Lower lobe of right lung (tissue), 2 donors: ENCODE results near the gene RFX6. TPM values are rescaled to one million over a fixed set of nuclear protein-coding genes. Genes with fewer than 3 reads are reported as not detected.
"Not testable (repeated sequence)": the region's sequence is repeated elsewhere in the genome, so short reads cannot be mapped to it uniquely, and the experiment has no call there.

Experiments used
- ATAC-seq, 2 donors: fragments of 200-7000 bp; cut with Tn5 transposase; one replicate each; pipeline ENCODE4 v1.9.1; 2020 to 2022; ENCODE audit warnings: mild to moderate bottlenecking in 2 of 2, moderate library complexity in 2 of 2
- DNase-seq: peaks from one replicate; pipeline ENCODE4 v3.0.0-alpha.2; 2020
- H3K27ac ChIP-seq: fragments of 200-600 bp; one replicate; pipeline ENCODE4 v1.8.0; 2022
- H3K27me3 ChIP-seq: fragments of 200-600 bp; one replicate; pipeline ENCODE4 v1.8.0; 2022; ENCODE audit warnings: low read depth
- H3K36me3 ChIP-seq: fragments of 200-600 bp; one replicate; pipeline ENCODE4 v1.8.0; 2022; ENCODE audit warnings: mild to moderate bottlenecking
- H3K4me1 ChIP-seq: fragments of 200-600 bp; one replicate; pipeline ENCODE4 v1.8.0; 2022
- H3K4me3 ChIP-seq: fragments of 200-600 bp; one replicate; pipeline ENCODE4 v1.8.0; 2022; ENCODE audit warnings: mild to moderate bottlenecking
- H3K9me3 ChIP-seq: fragments of 200-600 bp; one replicate; pipeline ENCODE4 v1.8.0; 2022
- intact Hi-C: fragments of 100-400 bp; cut with DNase I; formaldehyde crosslinking; loops from one replicate; pipeline ENCODE4 v1.11.0; 2022
- long read RNA-seq: library from polyadenylated mRNA; unstranded; transcript quantifications from one replicate; pipeline ENCODE4 v2.0.0, GENCODE V29; 2021
- total RNA-seq: library from RNA; stranded (reverse); fragmentation: NEBNext Ultra II Directional; extraction: Animal tissue kit (Norgen Biotek cat#: 25700); gene quantifications from one replicate; pipeline ENCODE4 v1.2.1, GENCODE V29; 2021
- TF ChIP-seq, protein P1 (sequence below): fragments of 200-600 bp; IDR thresholded peaks from one replicate; pipeline ENCODE4 v1.8.0; 2022; ENCODE audit warnings: antibody characterized with exemption, mild to moderate bottlenecking
- donor health status: DM: no; HTN: yes; CAD: no; lungs with severe emphysema.

The RFX6 gene, protein sequence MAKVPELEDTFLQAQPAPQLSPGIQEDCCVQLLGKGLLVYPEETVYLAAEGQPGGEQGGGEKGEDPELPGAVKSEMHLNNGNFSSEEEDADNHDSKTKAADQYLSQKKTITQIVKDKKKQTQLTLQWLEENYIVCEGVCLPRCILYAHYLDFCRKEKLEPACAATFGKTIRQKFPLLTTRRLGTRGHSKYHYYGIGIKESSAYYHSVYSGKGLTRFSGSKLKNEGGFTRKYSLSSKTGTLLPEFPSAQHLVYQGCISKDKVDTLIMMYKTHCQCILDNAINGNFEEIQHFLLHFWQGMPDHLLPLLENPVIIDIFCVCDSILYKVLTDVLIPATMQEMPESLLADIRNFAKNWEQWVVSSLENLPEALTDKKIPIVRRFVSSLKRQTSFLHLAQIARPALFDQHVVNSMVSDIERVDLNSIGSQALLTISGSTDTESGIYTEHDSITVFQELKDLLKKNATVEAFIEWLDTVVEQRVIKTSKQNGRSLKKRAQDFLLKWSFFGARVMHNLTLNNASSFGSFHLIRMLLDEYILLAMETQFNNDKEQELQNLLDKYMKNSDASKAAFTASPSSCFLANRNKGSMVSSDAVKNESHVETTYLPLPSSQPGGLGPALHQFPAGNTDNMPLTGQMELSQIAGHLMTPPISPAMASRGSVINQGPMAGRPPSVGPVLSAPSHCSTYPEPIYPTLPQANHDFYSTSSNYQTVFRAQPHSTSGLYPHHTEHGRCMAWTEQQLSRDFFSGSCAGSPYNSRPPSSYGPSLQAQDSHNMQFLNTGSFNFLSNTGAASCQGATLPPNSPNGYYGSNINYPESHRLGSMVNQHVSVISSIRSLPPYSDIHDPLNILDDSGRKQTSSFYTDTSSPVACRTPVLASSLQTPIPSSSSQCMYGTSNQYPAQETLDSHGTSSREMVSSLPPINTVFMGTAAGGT
- total RNA-seq, result not detected
- long read RNA-seq, result 0 reads

DNA sequence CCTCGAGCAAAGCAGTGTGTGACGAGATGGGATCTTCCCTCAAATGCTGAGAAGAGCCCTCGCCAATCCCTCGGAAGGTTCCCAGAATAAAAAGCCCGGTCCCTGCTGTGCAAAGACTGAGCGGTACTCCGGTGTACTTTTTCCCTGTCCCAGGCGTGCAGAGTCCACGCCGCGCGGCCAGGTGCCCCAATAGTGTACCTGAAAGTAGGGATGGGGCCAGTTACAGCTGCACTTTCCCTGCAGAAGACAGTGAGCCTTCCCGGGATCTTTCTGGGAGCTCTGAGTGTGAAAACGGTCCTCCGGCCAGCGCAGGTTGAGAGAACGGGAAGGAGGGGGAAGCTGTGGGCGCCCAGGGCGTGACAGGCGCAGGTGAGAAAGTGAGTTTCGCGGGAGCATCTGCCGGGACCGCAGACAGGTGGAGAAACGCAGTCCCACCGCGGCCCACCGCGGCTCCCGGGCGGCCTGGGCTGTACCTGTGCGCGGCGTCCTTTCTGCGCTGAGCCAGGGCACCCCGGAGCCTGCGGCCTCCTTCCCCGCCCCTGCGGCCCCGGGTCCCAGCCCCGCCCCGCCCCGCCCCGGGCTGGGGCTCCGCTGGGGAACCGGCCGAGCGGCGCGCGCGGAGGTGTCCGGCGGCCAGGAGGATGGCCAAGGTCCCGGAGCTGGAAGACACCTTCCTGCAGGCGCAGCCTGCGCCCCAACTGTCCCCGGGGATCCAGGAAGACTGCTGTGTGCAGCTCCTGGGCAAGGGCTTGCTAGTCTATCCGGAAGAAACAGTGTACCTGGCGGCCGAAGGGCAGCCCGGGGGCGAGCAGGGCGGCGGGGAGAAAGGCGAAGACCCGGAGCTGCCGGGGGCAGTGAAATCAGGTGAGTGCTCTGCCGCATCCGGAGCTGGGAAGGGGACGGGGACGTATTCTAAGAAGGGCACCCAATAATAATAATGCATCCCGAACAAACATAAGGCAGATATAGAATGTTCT, at the start of gene RFX6:
RFX6 (plus strand) TSS at position 608 of the 977 bp plus-strand sequence; CDS start at position 642, 34 bp downstream.
- ATAC-seq (peak; percentile 80 to 92), DNase-seq (no peak)
- TF ChIP-seq, protein P1, sequence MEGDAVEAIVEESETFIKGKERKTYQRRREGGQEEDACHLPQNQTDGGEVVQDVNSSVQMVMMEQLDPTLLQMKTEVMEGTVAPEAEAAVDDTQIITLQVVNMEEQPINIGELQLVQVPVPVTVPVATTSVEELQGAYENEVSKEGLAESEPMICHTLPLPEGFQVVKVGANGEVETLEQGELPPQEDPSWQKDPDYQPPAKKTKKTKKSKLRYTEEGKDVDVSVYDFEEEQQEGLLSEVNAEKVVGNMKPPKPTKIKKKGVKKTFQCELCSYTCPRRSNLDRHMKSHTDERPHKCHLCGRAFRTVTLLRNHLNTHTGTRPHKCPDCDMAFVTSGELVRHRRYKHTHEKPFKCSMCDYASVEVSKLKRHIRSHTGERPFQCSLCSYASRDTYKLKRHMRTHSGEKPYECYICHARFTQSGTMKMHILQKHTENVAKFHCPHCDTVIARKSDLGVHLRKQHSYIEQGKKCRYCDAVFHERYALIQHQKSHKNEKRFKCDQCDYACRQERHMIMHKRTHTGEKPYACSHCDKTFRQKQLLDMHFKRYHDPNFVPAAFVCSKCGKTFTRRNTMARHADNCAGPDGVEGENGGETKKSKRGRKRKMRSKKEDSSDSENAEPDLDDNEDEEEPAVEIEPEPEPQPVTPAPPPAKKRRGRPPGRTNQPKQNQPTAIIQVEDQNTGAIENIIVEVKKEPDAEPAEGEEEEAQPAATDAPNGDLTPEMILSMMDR, result no peak
- Histone ChIP-seq H3K27ac (no peak within 1 kb of the TSS), H3K9me3 (no peaks in the 10 kb centered on the region), H3K4me1 (peaks cover 5% of the 10 kb centered on the region), H3K36me3 (no peaks in the 10 kb centered on the region), H3K4me3 (peak within 1 kb of the TSS; percentile 39), H3K27me3 (peaks cover 35% of the 10 kb centered on the region)
- intact Hi-C loops, result no loop called here

DNA sequence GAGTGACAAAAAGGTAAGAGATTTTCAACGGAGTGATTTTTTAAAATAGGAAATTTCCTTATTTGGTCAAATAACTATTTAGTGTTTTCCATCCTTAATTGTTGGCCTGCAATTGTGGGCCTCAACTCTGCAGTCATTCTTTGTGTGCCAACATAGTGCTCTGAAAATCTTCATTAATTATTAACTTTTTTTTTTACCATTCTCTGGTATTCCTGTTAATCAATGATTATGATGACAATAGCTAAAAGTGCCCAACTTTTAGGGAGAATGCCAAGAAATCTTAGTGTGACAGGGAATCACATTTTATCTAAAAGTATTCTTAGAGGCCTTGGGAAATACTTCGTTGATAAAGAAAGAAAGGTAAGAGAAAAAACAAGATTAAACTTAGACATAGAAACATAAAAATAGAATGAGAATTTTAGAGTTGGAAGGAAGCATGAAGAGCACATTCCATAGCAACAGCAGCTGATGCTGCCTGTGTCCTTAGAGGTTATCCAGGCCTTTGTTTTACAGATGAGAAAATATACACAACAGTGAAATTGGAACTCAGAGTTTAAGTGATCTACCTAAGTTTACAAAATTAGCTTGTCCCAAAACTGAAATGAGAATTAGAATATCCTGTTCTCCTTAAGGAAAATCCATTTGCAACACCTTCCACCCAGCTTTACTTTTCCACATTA, 49.3 kb upstream of the RFX6 start:
- intact Hi-C loops, result no loop called here
- no peak for ATAC-seq
- no peak overlapping the region for H3K4me3 ChIP-seq
- H3K4me1 ChIP-seq, result no peaks in the 10 kb centered on the region
- H3K36me3 ChIP-seq, result no peaks in the 10 kb centered on the region
- no peaks in the 10 kb centered on the region for H3K27me3 ChIP-seq
- TF ChIP-seq, protein P1, result no peak
- H3K9me3 ChIP-seq, result peaks cover 6% of the 10 kb centered on the region
- no peak overlapping the region for H3K27ac ChIP-seq
- no peak for DNase-seq

DNA sequence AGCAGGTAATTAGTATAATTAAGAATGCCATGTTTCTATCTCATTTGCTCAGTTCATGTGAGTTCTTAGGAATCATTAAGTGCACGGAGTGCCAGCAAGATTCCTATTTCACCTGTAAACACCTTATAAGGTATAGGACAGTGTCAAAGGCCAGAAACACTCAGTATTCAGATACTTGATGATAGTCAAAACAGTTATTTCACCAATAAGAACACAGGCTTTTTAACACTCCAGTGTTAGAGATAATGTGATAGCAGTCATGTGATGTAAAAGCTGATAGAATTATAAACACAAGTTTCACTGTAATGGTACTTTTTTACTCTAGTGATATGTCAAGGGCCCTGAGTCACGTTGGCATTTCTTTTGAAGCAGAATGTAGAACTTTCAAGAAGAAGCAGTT, 48.1 kb upstream of the RFX6 start, which contains the start of gene GPRC6A:
GPRC6A (minus strand) TSS at position 101 of the 400 bp plus-strand sequence; CDS start at position 31, 70 bp downstream.
- DNase-seq, result no peak
- intact Hi-C loops, result no loop called here
- Histone ChIP-seq H3K4me1 (no peaks in the 10 kb centered on the region), H3K9me3 (no peaks in the 10 kb centered on the region), H3K36me3 (no peaks in the 10 kb centered on the region), H3K27ac (no peak within 1 kb of the TSS), H3K27me3 (no peaks in the 10 kb centered on the region), H3K4me3 (no peak within 1 kb of the TSS)
- ATAC-seq, result no peak
- TF ChIP-seq, protein P1, result no peak

DNA sequence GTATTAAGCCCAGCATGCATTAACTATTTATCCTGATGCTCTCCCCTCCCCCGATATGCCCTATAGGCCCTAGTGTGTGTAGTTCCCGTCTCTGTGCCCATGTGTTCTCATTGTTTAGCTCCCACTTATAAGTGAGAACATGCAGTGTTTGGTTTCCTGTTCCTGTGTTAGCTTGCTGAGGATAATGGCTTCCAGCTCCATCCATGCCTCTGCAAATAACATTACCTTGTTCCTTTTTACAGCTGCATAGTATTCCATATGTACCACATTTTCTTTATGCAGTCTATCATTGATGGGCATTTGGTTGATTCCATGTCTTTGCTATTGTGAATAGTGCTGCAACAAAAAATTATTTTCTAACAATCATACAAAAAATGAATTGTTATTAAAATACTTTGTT, 42.5 kb upstream of the RFX6 start:
- intact Hi-C loops, result not testable (repeated sequence)

DNA sequence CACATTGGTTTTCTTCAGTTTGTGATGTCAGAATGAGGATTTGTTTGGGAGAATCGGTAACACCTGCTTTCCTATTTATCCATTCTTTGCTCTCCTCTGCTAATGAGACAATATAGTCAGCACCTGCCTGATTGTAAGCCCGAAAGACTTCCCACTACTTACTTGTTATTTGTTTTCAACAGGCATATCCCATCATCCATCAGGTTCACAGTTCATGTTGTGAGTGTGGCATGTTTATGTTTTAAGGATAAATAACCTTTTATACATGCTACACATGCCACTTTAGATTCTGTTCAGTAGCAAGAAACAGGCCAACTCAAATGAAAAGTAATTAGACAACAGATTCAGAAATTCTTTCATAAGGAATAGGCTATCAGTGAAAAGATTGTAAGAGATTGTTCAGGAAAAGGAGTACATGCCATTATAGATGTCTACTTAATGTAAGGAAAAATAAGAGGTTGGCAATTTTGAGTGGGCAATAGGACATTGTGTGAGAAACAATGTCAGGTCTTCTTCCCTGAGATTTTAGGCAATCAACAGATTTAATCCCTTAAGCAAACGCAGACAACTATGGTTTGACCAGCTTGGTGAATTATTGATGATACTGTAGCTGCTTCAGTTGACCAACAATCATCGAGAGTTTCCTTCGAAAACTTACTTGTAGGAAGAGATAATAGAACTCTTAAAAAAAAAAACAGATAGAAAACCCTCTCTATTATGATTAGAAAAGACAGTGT, 40.3 kb upstream of the RFX6 start:
- no peak overlapping the region for H3K27ac ChIP-seq
- H3K4me3 ChIP-seq, result no peak overlapping the region
- intact Hi-C loops, result no loop called here
- H3K4me1 ChIP-seq, result no peaks in the 10 kb centered on the region
- DNase-seq, result no peak
- ATAC-seq, result no peak
- H3K36me3 ChIP-seq, result no peaks in the 10 kb centered on the region
- H3K27me3 ChIP-seq, result no peaks in the 10 kb centered on the region
- TF ChIP-seq, protein P1, result no peak
- H3K9me3 ChIP-seq, result no peaks in the 10 kb centered on the region

More for the DNA sequence above, 42.5 kb upstream of the RFX6 start:
- H3K4me1 ChIP-seq, DNase-seq, ATAC-seq, H3K27me3 ChIP-seq, H3K27ac ChIP-seq, H3K9me3 ChIP-seq, H3K4me3 ChIP-seq, H3K36me3 ChIP-seq: not testable (repeated sequence)
